ENCODE data around the gene AK3.

The AK3 gene

DNA sequence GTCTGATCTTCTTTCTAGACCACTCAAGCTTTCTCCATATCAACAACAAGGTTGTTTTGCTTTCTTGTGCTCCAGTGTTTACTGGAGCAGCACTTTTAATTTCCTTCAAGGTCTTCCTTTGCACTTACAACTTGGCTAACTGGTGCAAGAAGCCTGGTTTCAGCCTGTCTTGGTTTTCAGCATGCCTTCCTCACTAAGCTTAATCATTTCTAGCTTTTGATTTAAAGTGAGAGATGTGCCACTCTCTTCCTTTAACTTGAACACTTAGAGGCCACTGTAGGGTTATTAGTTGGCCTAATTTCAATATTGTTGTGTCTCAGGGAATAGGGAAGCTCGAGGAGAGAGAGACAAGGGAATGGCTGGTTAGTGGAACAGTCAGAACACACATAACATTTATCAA, 13.4 kb downstream of the AK3 start:
- in situ Hi-C loops (cut with MboI; ENCODE audit: low pct_unique_long_range_greater_than_20kb, low sequenced_read_pairs, unreplicated experiment), result no loop called here
- DNase-seq (ENCODE audit: low spot score), result no peak
- TF ChIP-seq, protein P1, sequence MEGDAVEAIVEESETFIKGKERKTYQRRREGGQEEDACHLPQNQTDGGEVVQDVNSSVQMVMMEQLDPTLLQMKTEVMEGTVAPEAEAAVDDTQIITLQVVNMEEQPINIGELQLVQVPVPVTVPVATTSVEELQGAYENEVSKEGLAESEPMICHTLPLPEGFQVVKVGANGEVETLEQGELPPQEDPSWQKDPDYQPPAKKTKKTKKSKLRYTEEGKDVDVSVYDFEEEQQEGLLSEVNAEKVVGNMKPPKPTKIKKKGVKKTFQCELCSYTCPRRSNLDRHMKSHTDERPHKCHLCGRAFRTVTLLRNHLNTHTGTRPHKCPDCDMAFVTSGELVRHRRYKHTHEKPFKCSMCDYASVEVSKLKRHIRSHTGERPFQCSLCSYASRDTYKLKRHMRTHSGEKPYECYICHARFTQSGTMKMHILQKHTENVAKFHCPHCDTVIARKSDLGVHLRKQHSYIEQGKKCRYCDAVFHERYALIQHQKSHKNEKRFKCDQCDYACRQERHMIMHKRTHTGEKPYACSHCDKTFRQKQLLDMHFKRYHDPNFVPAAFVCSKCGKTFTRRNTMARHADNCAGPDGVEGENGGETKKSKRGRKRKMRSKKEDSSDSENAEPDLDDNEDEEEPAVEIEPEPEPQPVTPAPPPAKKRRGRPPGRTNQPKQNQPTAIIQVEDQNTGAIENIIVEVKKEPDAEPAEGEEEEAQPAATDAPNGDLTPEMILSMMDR (IDR thresholded peaks at IDR 0.05; ENCODE audit: extremely low read depth, insufficient read depth, missing control alignments), result no peak

DNA sequence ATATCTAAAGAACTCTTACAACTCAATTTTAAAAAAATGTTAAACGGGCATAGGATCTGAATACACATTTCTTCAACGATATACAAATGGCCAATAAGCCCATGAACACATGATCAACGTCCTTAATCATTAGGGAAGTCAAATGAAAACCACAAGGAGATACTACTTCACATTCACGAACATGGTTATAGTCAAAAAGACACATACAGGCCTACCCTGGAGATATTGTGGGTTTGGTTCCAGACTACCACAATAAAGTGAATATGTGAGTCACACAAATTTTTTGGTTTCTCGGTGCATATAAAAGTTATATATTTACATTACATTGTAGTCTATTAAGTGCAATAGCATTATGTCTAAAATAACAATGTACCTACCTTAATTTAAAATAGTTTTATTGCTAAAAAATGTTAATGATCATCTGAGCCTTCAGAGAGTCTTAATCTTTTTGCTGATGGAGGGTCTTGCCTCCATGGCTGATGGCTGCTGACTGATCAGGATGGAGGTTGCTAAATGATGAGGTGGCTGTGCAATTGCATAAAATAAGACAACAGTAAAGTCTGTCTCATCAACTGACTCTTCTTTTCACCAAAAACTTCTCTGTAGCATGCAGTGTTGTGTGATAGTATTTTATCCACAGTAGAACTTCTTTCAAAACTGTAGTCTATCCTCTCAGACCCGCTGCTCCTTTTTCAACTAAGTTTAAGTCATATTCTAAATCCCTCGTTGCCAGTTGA, 15.1 kb downstream of the AK3 start:
- in situ Hi-C loops (cut with MboI; ENCODE audit: low pct_unique_long_range_greater_than_20kb, low sequenced_read_pairs, unreplicated experiment), result no loop called here
- DNase-seq (ENCODE audit: low spot score), result no peak
- TF ChIP-seq, protein P1 (IDR thresholded peaks at IDR 0.05; ENCODE audit: extremely low read depth, insufficient read depth, missing control alignments), result no peak

DNA sequence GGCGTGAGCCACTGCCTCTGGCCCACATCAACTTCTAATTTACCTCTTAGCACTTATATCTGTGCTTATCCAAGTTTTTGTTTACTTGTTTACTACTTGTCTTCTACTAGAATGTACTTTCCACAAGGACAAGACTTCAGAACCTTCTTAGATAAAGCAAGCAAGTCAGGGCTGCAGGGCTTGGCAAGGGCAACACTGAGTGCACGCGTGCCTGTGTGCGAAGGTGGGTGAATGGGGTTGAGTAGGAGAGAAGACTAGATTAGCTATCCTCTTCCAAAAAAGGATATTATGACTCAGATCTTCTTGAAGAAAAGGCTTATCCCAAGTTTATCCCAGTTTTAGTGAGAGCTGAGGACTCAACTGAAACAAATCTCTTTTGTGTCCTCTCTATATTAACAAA, 19.3 kb downstream of the AK3 start:
- TF ChIP-seq, protein P1 (IDR thresholded peaks at IDR 0.05; ENCODE audit: extremely low read depth, insufficient read depth, missing control alignments), result no peak
- in situ Hi-C loops (cut with MboI; ENCODE audit: low pct_unique_long_range_greater_than_20kb, low sequenced_read_pairs, unreplicated experiment), result no loop called here
- no peak for DNase-seq (ENCODE audit: low spot score)

GRCh38 chr9:4718911-4719310, 22.1 kb downstream of the AK3 start:
- TF ChIP-seq, protein P1 (IDR thresholded peaks at IDR 0.05; ENCODE audit: extremely low read depth, insufficient read depth, missing control alignments), result no peak
- no peak for DNase-seq (ENCODE audit: low spot score)
- in situ Hi-C loops (cut with MboI; ENCODE audit: low pct_unique_long_range_greater_than_20kb, low sequenced_read_pairs, unreplicated experiment), result no loop called here

GRCh38 chr9:4717815-4718214, 23.2 kb downstream of the AK3 start:
- no peak for DNase-seq (ENCODE audit: low spot score)
- TF ChIP-seq, protein P1 (IDR thresholded peaks at IDR 0.05; ENCODE audit: extremely low read depth, insufficient read depth, missing control alignments), result no peak
- in situ Hi-C loops (cut with MboI; ENCODE audit: low pct_unique_long_range_greater_than_20kb, low sequenced_read_pairs, unreplicated experiment), result no loop called here

GRCh38 chr9:4716163-4716562, 24.8 kb downstream of the AK3 start:
- TF ChIP-seq, protein P1 (IDR thresholded peaks at IDR 0.05; ENCODE audit: extremely low read depth, insufficient read depth, missing control alignments), result no peak
- in situ Hi-C loops (cut with MboI; ENCODE audit: low pct_unique_long_range_greater_than_20kb, low sequenced_read_pairs, unreplicated experiment), result no loop called here
- DNase-seq (ENCODE audit: low spot score), result no peak
